Islet precursor cell (in vitro differentiated cells): Measurements from ENCODE around the gene ZCCHC24.

Source experiments
- DNase-seq: peaks from one replicate; pipeline ENCODE4 v3.0.0-alpha.2; 2018

ZCCHC24 gene

GRCh38 chr10:79380946-79381721 is 64.3 kb downstream of the ZCCHC24 start:
- no peak for DNase-seq

GRCh38 chr10:79380125-79380945 is 65.1 kb downstream of the ZCCHC24 start:
- peak; percentile 50 for DNase-seq

- peak; percentile 51 for DNase-seq
Observed at GRCh38 chr10:79379512-79380124, 65.8 kb downstream of the ZCCHC24 start.

- DNase-seq, result peak; percentile 46
Observed at GRCh38 chr10:79378647-79379511, 66.5 kb downstream of the ZCCHC24 start.

- no peak for DNase-seq
Observed at GRCh38 chr10:79378383-79378646, 67.1 kb downstream of the ZCCHC24 start.

- DNase-seq, result no peak
Observed at GRCh38 chr10:79377557-79378382, 67.7 kb downstream of the ZCCHC24 start.

GRCh38 chr10:79376751-79377556 is 68.5 kb downstream of the ZCCHC24 start:
- DNase-seq, result no peak

- DNase-seq, result peak; percentile 45
Observed at GRCh38 chr10:79376078-79376628, 69.3 kb downstream of the ZCCHC24 start.

- peak; percentile 86 for DNase-seq
Observed at GRCh38 chr10:79375321-79376077, 69.9 kb downstream of the ZCCHC24 start.

GRCh38 chr10:79374312-79375191 is 70.9 kb downstream of the ZCCHC24 start:
- peak; percentile 90 for DNase-seq

- DNase-seq, result peak; percentile 40
Observed at GRCh38 chr10:79372871-79373270, 72.6 kb downstream of the ZCCHC24 start.

- DNase-seq, result peak; percentile 9
Observed at GRCh38 chr10:79367426-79368189, 77.8 kb downstream of the ZCCHC24 start.

- DNase-seq, result no peak
Observed at GRCh38 chr10:79361726-79362397, 83.6 kb downstream of the ZCCHC24 start.

- peak; percentile 47 for DNase-seq
Observed at GRCh38 chr10:79360499-79361342, 84.7 kb downstream of the ZCCHC24 start.

GRCh38 chr10:79359816-79360498 is 85.5 kb downstream of the ZCCHC24 start:
- DNase-seq, result no peak

GRCh38 chr10:79358811-79359210 is 86.6 kb downstream of the ZCCHC24 start:
- peak; percentile 39 for DNase-seq
